HepG2 (cell line): Measurements from ENCODE around the gene TTLL1. TPM values are rescaled to one million over a fixed set of nuclear protein-coding genes. Genes with fewer than 3 reads are reported as not detected.

Experiments used
- CENPT ChIP-seq: sonication (generic); formaldehyde crosslinking; IDR thresholded peaks from 2 replicates; pipeline ENCODE4 v1.8.0; 2022; ENCODE audit warnings: low read depth, mild to moderate bottlenecking, moderate library complexity, missing genetic modification reagents
- HNF1A ChIP-seq, 2 experiments: sonication (generic) in 1 of 2; formaldehyde crosslinking in 1 of 2; IDR thresholded peaks; 2 replicates each; pipeline versions ENCODE4 v1.4.0 to v1.6.1; 2016 to 2020; ENCODE audit warnings: borderline replicate concordance in 1 of 2, low read depth in 1 of 2, mild to moderate bottlenecking in 1 of 2, missing genetic modification reagents in 1 of 2
- ZBTB40 ChIP-seq, 2 experiments: fragments of 450-650 bp in 1 of 2; sonication (generic) in 1 of 2; formaldehyde crosslinking in 1 of 2; IDR thresholded peaks; 2 replicates each; pipeline versions ENCODE4 v1.6.1 to v1.8.0; 2016 to 2022; ENCODE audit warnings: antibody characterized with exemption in 1 of 2, mild to moderate bottlenecking in 1 of 2, missing genetic modification reagents in 1 of 2
- ZSCAN9 ChIP-seq: IDR thresholded peaks from 2 replicates; pipeline ENCODE4 v1.6.1; 2016; ENCODE audit warnings: borderline replicate concordance
- polyA plus RNA-seq, 8 experiments: library from polyadenylated mRNA; depleted of rRNA in 3 of 8; stranded (reverse) in 7 of 8; unstranded in 1 of 8; fragments of >200 nt; fragmentation: Illumina TruSeq in 4 of 8; extraction: Trizol in 4 of 8; gene quantifications; 2 replicates each; pipeline versions ENCODE4 v1.2.1 to v1.2.3, GENCODE V29; 2011 to 2016; ENCODE audit warnings: low read depth in 4 of 8, missing spikeins in 1 of 8, mixed read lengths in 1 of 8; ENCODE audit not compliant: insufficient read depth in 1 of 8
- total RNA-seq, 5 experiments: library from RNA; depleted of rRNA; stranded (reverse); fragments of >200 nt; fragmentation: Illumina TruSeq; extraction: Trizol; gene quantifications; 2 replicates each; pipeline ENCODE4 v1.2.3, GENCODE V29; 2016; ENCODE audit warnings: low read depth in 1 of 5
- TF ChIP-seq, protein P1 (sequence below): sonication (generic); formaldehyde crosslinking; IDR thresholded peaks from 2 replicates; pipeline ENCODE4 v1.4.0; 2020; ENCODE audit warnings: mild to moderate bottlenecking, missing genetic modification reagents
- TF ChIP-seq, protein P2 (sequence below): sonication (generic); formaldehyde crosslinking; IDR thresholded peaks from 2 replicates; pipeline ENCODE4 v1.5.1; 2020; ENCODE audit warnings: mild to moderate bottlenecking, missing genetic modification reagents, borderline replicate concordance

Gene TTLL1
- total and polyA plus RNA-seq, 2 of the 13 experiments (the other 11 are each of a cell fraction or from before 2014, with no cell fraction given) = 1.6 to 5.3 TPM

- TF ChIP-seq ZBTB40 (IDR thresholded peaks at IDR 0.05) = no peak
- TF ChIP-seq ZBTB40 (CRISPR knock-in tag; IDR thresholded peaks at IDR 0.05) = 0 out of 2 replicates have a peak, but pooled peaks have one; percentile 24
- TF ChIP-seq, protein P1, sequence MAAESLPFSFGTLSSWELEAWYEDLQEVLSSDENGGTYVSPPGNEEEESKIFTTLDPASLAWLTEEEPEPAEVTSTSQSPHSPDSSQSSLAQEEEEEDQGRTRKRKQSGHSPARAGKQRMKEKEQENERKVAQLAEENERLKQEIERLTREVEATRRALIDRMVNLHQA = no peak
- TF ChIP-seq HNF1A (IDR thresholded peaks at IDR 0.05; ENCODE audit: low read depth) = no peak
- TF ChIP-seq HNF1A (CRISPR knock-in tag; IDR thresholded peaks at IDR 0.05; ENCODE audit: borderline replicate concordance) = 0 out of 2 replicates have a peak, but pooled peaks have one; percentile 12
- TF ChIP-seq, protein P2, sequence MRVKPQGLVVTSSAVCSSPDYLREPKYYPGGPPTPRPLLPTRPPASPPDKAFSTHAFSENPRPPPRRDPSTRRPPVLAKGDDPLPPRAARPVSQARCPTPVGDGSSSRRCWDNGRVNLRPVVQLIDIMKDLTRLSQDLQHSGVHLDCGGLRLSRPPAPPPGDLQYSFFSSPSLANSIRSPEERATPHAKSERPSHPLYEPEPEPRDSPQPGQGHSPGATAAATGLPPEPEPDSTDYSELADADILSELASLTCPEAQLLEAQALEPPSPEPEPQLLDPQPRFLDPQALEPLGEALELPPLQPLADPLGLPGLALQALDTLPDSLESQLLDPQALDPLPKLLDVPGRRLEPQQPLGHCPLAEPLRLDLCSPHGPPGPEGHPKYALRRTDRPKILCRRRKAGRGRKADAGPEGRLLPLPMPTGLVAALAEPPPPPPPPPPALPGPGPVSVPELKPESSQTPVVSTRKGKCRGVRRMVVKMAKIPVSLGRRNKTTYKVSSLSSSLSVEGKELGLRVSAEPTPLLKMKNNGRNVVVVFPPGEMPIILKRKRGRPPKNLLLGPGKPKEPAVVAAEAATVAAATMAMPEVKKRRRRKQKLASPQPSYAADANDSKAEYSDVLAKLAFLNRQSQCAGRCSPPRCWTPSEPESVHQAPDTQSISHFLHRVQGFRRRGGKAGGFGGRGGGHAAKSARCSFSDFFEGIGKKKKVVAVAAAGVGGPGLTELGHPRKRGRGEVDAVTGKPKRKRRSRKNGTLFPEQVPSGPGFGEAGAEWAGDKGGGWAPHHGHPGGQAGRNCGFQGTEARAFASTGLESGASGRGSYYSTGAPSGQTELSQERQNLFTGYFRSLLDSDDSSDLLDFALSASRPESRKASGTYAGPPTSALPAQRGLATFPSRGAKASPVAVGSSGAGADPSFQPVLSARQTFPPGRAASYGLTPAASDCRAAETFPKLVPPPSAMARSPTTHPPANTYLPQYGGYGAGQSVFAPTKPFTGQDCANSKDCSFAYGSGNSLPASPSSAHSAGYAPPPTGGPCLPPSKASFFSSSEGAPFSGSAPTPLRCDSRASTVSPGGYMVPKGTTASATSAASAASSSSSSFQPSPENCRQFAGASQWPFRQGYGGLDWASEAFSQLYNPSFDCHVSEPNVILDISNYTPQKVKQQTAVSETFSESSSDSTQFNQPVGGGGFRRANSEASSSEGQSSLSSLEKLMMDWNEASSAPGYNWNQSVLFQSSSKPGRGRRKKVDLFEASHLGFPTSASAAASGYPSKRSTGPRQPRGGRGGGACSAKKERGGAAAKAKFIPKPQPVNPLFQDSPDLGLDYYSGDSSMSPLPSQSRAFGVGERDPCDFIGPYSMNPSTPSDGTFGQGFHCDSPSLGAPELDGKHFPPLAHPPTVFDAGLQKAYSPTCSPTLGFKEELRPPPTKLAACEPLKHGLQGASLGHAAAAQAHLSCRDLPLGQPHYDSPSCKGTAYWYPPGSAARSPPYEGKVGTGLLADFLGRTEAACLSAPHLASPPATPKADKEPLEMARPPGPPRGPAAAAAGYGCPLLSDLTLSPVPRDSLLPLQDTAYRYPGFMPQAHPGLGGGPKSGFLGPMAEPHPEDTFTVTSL (CRISPR knock-in tag) = no peak
- peak; percentile 60; the same call in 1 of the 2 replicates for TF ChIP-seq ZSCAN9 (CRISPR knock-in tag)
- no peak for TF ChIP-seq CENPT (CRISPR knock-in tag)
These were observed 74.1 kb downstream of the TTLL1 start, which contains the start of gene PACSIN2 (continued) for GRCh38 chr22:43014869-43015676.
